Breast epithelium (tissue), 3 donors: ENCODE data around the gene ACBD7.

ENCODE experiments used
- CTCF ChIP-seq, 3 donors: fragments of 450-650 bp; IDR thresholded peaks; one replicate each; pipeline ENCODE4 v1.5.1; 2016 to 2017; ENCODE audit warnings: antibody characterized with exemption in 3 of 3, mild to moderate bottlenecking in 3 of 3, moderate library complexity in 3 of 3
- POLR2A ChIP-seq: fragments of 450-650 bp; IDR thresholded peaks from one replicate; pipeline ENCODE4 v1.6.1; 2016; ENCODE audit warnings: antibody characterized with exemption, mild to moderate bottlenecking, moderate library complexity

- TF ChIP-seq CTCF (IDR thresholded peaks at IDR 0.05) (peak; percentile 43 to 85 (median 77)), POLR2A (no peak)
Observed at GRCh38 chr10:15106352-15107013, 17.9 kb upstream of the ACBD7 start.
